ENCODE results near the gene SCN5A. TPM values are rescaled to one million over a fixed set of nuclear protein-coding genes. Genes with fewer than 3 reads are reported as not detected.

Gene SCN5A
- total RNA-seq, 1 experiment from 2014 or later, result 0.54 TPM

- Histone ChIP-seq H3K4me3 (ENCODE audit: low read depth, low read length, poor library complexity, severe bottlenecking) (no peak overlapping the region), H3K36me3 (ENCODE audit: insufficient read depth, low read length, poor library complexity, severe bottlenecking) (no peaks in the 10 kb centered on the region), H3K27me3 (replicated peaks; ENCODE audit: insufficient read depth, low read depth, low read length, poor library complexity) (no peaks in the 10 kb centered on the region), H3K27ac (ENCODE audit: low read depth, low read length, poor library complexity, severe bottlenecking) (no peak overlapping the region), H3K4me1 (ENCODE audit: insufficient read depth, low read length, poor library complexity, severe bottlenecking) (no peaks in the 10 kb centered on the region), H3K9me3 (ENCODE audit: low read depth, low read length, poor library complexity, severe bottlenecking) (no peaks in the 10 kb centered on the region)
- intact Hi-C loops (cut with micrococcal nuclease; ENCODE audit: unreplicated experiment), result no loop called here
- TF ChIP-seq EZH2 (IDR thresholded peaks at IDR 0.05; ENCODE audit: borderline replicate concordance, low read depth, low read length, poor library complexity, severe bottlenecking) (no peak), CTCF (conservative IDR thresholded peaks at IDR 0.05; ENCODE audit: low read depth, low read length) (no peak)
- no peak for DNase-seq (ENCODE audit: low spot score)
- BruUV-seq (replicated peaks), result no TSS peak
- POLR2A ChIA-PET (ENCODE audit: low non-redundant PET), result no interaction called here
- CTCF ChIA-PET, result no interaction called here
These were observed 87.0 kb downstream of the SCN5A start for GRCh38 chr3:38562467-38562925.

- DNase-seq (ENCODE audit: low spot score), result no peak
- intact Hi-C loops (cut with micrococcal nuclease; ENCODE audit: unreplicated experiment), result no loop called here
- no peaks in the 10 kb centered on the region for H3K27me3 ChIP-seq (replicated peaks; ENCODE audit: insufficient read depth, low read depth, low read length, poor library complexity)
- TF ChIP-seq EZH2 (IDR thresholded peaks at IDR 0.05; ENCODE audit: borderline replicate concordance, low read depth, low read length, poor library complexity, severe bottlenecking), result no peak
- TF ChIP-seq CTCF (conservative IDR thresholded peaks at IDR 0.05; ENCODE audit: low read depth, low read length), result no peak
- CTCF ChIA-PET, result no interaction called here
- no peaks in the 10 kb centered on the region for H3K4me1 ChIP-seq (ENCODE audit: insufficient read depth, low read length, poor library complexity, severe bottlenecking)
- POLR2A ChIA-PET (ENCODE audit: low non-redundant PET), result no interaction called here
- H3K36me3 ChIP-seq (ENCODE audit: insufficient read depth, low read length, poor library complexity, severe bottlenecking), result no peaks in the 10 kb centered on the region
- no TSS peak for BruUV-seq (replicated peaks)
- no peak overlapping the region for H3K27ac ChIP-seq (ENCODE audit: low read depth, low read length, poor library complexity, severe bottlenecking)
- no peak overlapping the region for H3K4me3 ChIP-seq (ENCODE audit: low read depth, low read length, poor library complexity, severe bottlenecking)
- H3K9me3 ChIP-seq (ENCODE audit: low read depth, low read length, poor library complexity, severe bottlenecking), result no peaks in the 10 kb centered on the region
These were observed 87.6 kb downstream of the SCN5A start for GRCh38 chr3:38561746-38562466.

GRCh38 chr3:38560996-38561717, 88.3 kb downstream of the SCN5A start:
- Histone ChIP-seq H3K4me1 (ENCODE audit: insufficient read depth, low read length, poor library complexity, severe bottlenecking) (no peaks in the 10 kb centered on the region), H3K36me3 (ENCODE audit: insufficient read depth, low read length, poor library complexity, severe bottlenecking) (no peaks in the 10 kb centered on the region), H3K9me3 (ENCODE audit: low read depth, low read length, poor library complexity, severe bottlenecking) (no peaks in the 10 kb centered on the region), H3K4me3 (ENCODE audit: low read depth, low read length, poor library complexity, severe bottlenecking) (no peak overlapping the region), H3K27ac (ENCODE audit: low read depth, low read length, poor library complexity, severe bottlenecking) (no peak overlapping the region), H3K27me3 (replicated peaks; ENCODE audit: insufficient read depth, low read depth, low read length, poor library complexity) (no peaks in the 10 kb centered on the region)
- DNase-seq (ENCODE audit: low spot score), result no peak
- CTCF ChIA-PET, result no interaction called here
- no peak for TF ChIP-seq CTCF (conservative IDR thresholded peaks at IDR 0.05; ENCODE audit: low read depth, low read length)
- no peak for TF ChIP-seq EZH2 (IDR thresholded peaks at IDR 0.05; ENCODE audit: borderline replicate concordance, low read depth, low read length, poor library complexity, severe bottlenecking)
- no TSS peak for BruUV-seq (replicated peaks)
- intact Hi-C loops (cut with micrococcal nuclease; ENCODE audit: unreplicated experiment), result no loop called here
- POLR2A ChIA-PET (ENCODE audit: low non-redundant PET), result no interaction called here

Measured in A673 (cell line).